ENCODE results near the gene TUBB3. TPM values are rescaled to one million over a fixed set of nuclear protein-coding genes. Genes with fewer than 3 reads are reported as not detected.

Gene TUBB3
- total and polyA plus RNA-seq, 2 of the 8 experiments (the other 6 are each of a cell fraction or from before 2014, with no cell fraction given) = 275 to 393 TPM

GRCh38 chr16:89922884-89923639 lies at the start of gene TUBB3 (continued):
- TF ChIP-seq CHD1 (IDR thresholded peaks at IDR 0.05; ENCODE audit: low read depth, low read length) (no peak), ZNF274 (IDR thresholded peaks at IDR 0.05; ENCODE audit: borderline replicate concordance, extremely low read depth, low read length) (no peak), RNF2 (IDR thresholded peaks at IDR 0.05; ENCODE audit: borderline replicate concordance, low read depth, low read length, missing control alignments, poor library complexity, severe bottlenecking) (no peak), EGR1 (IDR thresholded peaks at IDR 0.05; ENCODE audit: borderline replicate concordance, low read depth, low read length) (no peak), GTF2F1 (IDR thresholded peaks at IDR 0.05; ENCODE audit: borderline replicate concordance, low read depth, low read length) (0 out of 2 replicates have a peak, but pooled peaks have one; percentile 44), E2F6 (IDR thresholded peaks at IDR 0.05) (no peak), KDM4A (IDR thresholded peaks at IDR 0.05; ENCODE audit: low read depth, low read length, severe bottlenecking) (peak; percentile 49), MAX (IDR thresholded peaks at IDR 0.05) (peak; percentile 20; the same call in 1 of the 2 replicates), EP300 (IDR thresholded peaks at IDR 0.05; ENCODE audit: borderline replicate concordance in 1 of 2, low read depth in 2 of 2, low read length in 2 of 2) (no peak)
